ENCODE data around the gene EBLN1. TPM values are rescaled to one million over a fixed set of nuclear protein-coding genes. Genes with fewer than 3 reads are reported as not detected.

Gene EBLN1
- total RNA-seq, 1 donor: not detected

GRCh38 chr10:22170582-22170981, 47.2 kb downstream of the EBLN1 start:
- H3K4me3 ChIP-seq (ENCODE audit: low read depth, low read length): no peak overlapping the region
- no peak for DNase-seq (ENCODE audit: low read depth)
- no peak for TF ChIP-seq CTCF (IDR thresholded peaks at IDR 0.05; ENCODE audit: insufficient read depth, low read length)

GRCh38 chr10:22159979-22160378, 57.8 kb downstream of the EBLN1 start:
- DNase-seq (ENCODE audit: low read depth): no peak
- TF ChIP-seq CTCF (IDR thresholded peaks at IDR 0.05; ENCODE audit: insufficient read depth, low read length): no peak
- no peak overlapping the region for H3K4me3 ChIP-seq (ENCODE audit: low read depth, low read length)

DNA sequence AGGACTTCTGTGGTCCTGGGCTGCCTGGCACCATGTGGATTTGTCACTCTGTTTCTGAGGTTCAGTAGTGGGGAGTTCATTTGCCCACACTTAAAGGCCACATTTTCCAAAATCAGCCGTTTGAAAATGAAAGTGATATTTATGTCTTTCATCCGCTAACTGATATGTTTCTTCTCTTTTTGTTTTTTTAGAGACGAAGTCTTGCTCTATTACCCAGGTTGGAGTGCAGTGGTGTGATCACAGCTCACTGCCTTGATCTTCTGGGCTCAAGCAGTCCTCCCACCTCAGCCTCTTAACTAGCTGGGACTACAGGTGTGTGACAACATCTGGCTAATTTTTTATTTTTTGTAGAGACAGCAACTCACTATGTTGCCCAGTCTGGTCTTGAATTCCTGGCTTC, 58.6 kb downstream of the EBLN1 start:
- TF ChIP-seq CTCF (IDR thresholded peaks at IDR 0.05; ENCODE audit: insufficient read depth, low read length): no peak
- H3K4me3 ChIP-seq (ENCODE audit: low read depth, low read length): no peak overlapping the region
- DNase-seq (ENCODE audit: low read depth): no peak

Other genes starting within 250 kb of the EBLN1 start
- 25.8 and 96.7 TPM in 2 replicates for gene DNAJC1, start 214.3 kb downstream of the EBLN1 start, total RNA-seq (ENCODE audit: low replicate concordance)
- gene COMMD3, start 98.4 kb upstream of the EBLN1 start, total RNA-seq (ENCODE audit: low replicate concordance): 56.9 and 57.7 TPM in 2 replicates
- 45.3 and 60.9 TPM in 2 replicates for gene BMI1, start 103.1 kb upstream of the EBLN1 start, total RNA-seq (ENCODE audit: low replicate concordance)
- gene SPAG6, start 127.5 kb upstream of the EBLN1 start, total RNA-seq (ENCODE audit: low replicate concordance): not detected in 2 replicates

Measured in fibroblast of the aortic adventitia (primary cell).